WTC11 (cell line): ENCODE measurements around the gene BORCS6. TPM values are rescaled to one million over a fixed set of nuclear protein-coding genes. Genes with fewer than 3 reads are reported as not detected.

Experiments used
- ATAC-seq: fragments of 200-7000 bp; cut with Tn5 transposase; 2 replicates; pipeline ENCODE4 v1.10.0; 2021; ENCODE audit warnings: mild to moderate bottlenecking, moderate library complexity
- CTCF ChIA-PET: fragments of 300-600 bp; sonication (Branson Sonifier 250); formaldehyde crosslinking; loops from one replicate; lab custom pipeline; 2021; ENCODE audit warnings: antibody characterized with exemption; lab: Charles Lee
- POLR2A ChIA-PET: fragments of 350-600 bp; sonication (Branson Sonifier 250); formaldehyde crosslinking; loops from one replicate; lab custom pipeline; 2021; ENCODE audit warnings: antibody characterized with exemption; lab: Charles Lee
- DNase-seq: peaks from one replicate; pipeline ENCODE4 v3.0.0; 2021; ENCODE audit warnings: low spot score
- H3K27ac Mint-ChIP-seq: 2 replicates; pipeline ENCODE4 v1.8.0; 2021; ENCODE audit warnings: mixed read lengths
- H3K27me3 Mint-ChIP-seq: 2 replicates; pipeline ENCODE4 v1.8.0; 2021; ENCODE audit warnings: low read depth, mild to moderate bottlenecking, moderate library complexity, mixed read lengths
- H3K36me3 Mint-ChIP-seq: 2 replicates; pipeline ENCODE4 v1.8.0; 2021; ENCODE audit warnings: mixed read lengths
- H3K4me1 Mint-ChIP-seq: 2 replicates; pipeline ENCODE4 v1.8.0; 2022; ENCODE audit warnings: mixed read lengths
- H3K4me3 Mint-ChIP-seq: 2 replicates; pipeline ENCODE4 v1.8.0; 2021; ENCODE audit warnings: mild to moderate bottlenecking, moderate library complexity, mixed read lengths
- H3K9me3 Mint-ChIP-seq: 2 replicates; pipeline ENCODE4 v1.8.0; 2021; ENCODE audit warnings: mixed read lengths
- CREM ChIP-seq: sonication (generic); formaldehyde crosslinking; IDR thresholded peaks from 2 replicates; pipeline ENCODE4 v1.8.1; 2022; ENCODE audit warnings: mild to moderate bottlenecking, missing genetic modification reagents, moderate library complexity
- FOXP1 ChIP-seq: sonication (generic); formaldehyde crosslinking; IDR thresholded peaks from 2 replicates; pipeline ENCODE4 v1.8.0; 2022; ENCODE audit warnings: missing genetic modification reagents, mild to moderate bottlenecking, moderate library complexity, borderline replicate concordance
- GTF2I ChIP-seq: fragments of 250-450 bp; sonication (Bioruptor Pico); conservative IDR thresholded peaks from 2 replicates; pipeline ENCODE4 v1.4.0; 2021; ENCODE audit warnings: mild to moderate bottlenecking
- IRF2 ChIP-seq: sonication (generic); formaldehyde crosslinking; IDR thresholded peaks from 2 replicates; pipeline ENCODE4 v1.8.0; 2022; ENCODE audit warnings: low read depth, missing genetic modification reagents, borderline replicate concordance
- JAZF1 ChIP-seq: fragments of 250-450 bp; sonication (Bioruptor Pico); IDR thresholded peaks from 2 replicates; pipeline ENCODE4 v1.9.0; 2021; ENCODE audit warnings: moderate library complexity, mild to moderate bottlenecking, inconsistent platforms
- PRRX2 ChIP-seq: fragments of 250-450 bp; sonication (Bioruptor Pico); IDR thresholded peaks from 2 replicates; pipeline ENCODE4 v1.8.0; 2021; ENCODE audit warnings: mild to moderate bottlenecking
- ZNF232 ChIP-seq: sonication (generic); formaldehyde crosslinking; IDR thresholded peaks from 2 replicates; pipeline ENCODE4 v1.8.0; 2022; ENCODE audit warnings: mild to moderate bottlenecking, missing genetic modification reagents
- ZNF423 ChIP-seq: fragments of 250-450 bp; sonication (Bioruptor Pico); IDR thresholded peaks from 2 replicates; pipeline ENCODE4 v2.1.2; 2022; ENCODE audit warnings: mild to moderate bottlenecking, moderate library complexity
- total RNA-seq: library from RNA; stranded (reverse); gene quantifications from 3 replicates; pipeline ENCODE4 v1.2.3, GENCODE V29; 2021
- TF ChIP-seq, protein P1 (sequence below): sonication (generic); formaldehyde crosslinking; IDR thresholded peaks from 2 replicates; pipeline ENCODE4 v1.8.1; 2023; ENCODE audit warnings: mild to moderate bottlenecking, moderate library complexity, missing genetic modification reagents
- TF ChIP-seq, protein P2 (sequence below): sonication (generic); formaldehyde crosslinking; IDR thresholded peaks from 2 replicates; pipeline ENCODE4 v1.8.1; 2022; ENCODE audit warnings: missing genetic modification reagents, borderline replicate concordance
- TF ChIP-seq, protein P3 (sequence below): sonication (generic); formaldehyde crosslinking; IDR thresholded peaks from 2 replicates; pipeline ENCODE4 v1.8.1; 2022; ENCODE audit warnings: mild to moderate bottlenecking, moderate library complexity, missing genetic modification reagents
- TF ChIP-seq, protein P4 (sequence below): fragments of 250-450 bp; sonication (Bioruptor Pico); IDR thresholded peaks from 2 replicates; pipeline ENCODE4 v1.9.0; 2021; ENCODE audit warnings: mild to moderate bottlenecking
- TF ChIP-seq, protein P5 (sequence below): sonication (generic); formaldehyde crosslinking; IDR thresholded peaks from 2 replicates; pipeline ENCODE4 v1.8.1; 2022; ENCODE audit warnings: mild to moderate bottlenecking, missing genetic modification reagents, moderate library complexity, borderline replicate concordance
- TF ChIP-seq, protein P6 (sequence below): sonication (generic); formaldehyde crosslinking; IDR thresholded peaks from 2 replicates; pipeline ENCODE4 v1.8.0; 2022; ENCODE audit warnings: mild to moderate bottlenecking, missing genetic modification reagents
- TF ChIP-seq, protein P7 (sequence below): sonication (generic); formaldehyde crosslinking; IDR thresholded peaks from 2 replicates; pipeline ENCODE4 v1.8.0; 2022; ENCODE audit warnings: mild to moderate bottlenecking, missing genetic modification reagents
- TF ChIP-seq, protein P8 (sequence below): sonication (generic); formaldehyde crosslinking; conservative IDR thresholded peaks from 2 replicates; pipeline ENCODE4 v1.8.1; 2023; ENCODE audit warnings: mild to moderate bottlenecking, low read depth, missing genetic modification reagents, moderate library complexity
- TF ChIP-seq, protein P9 (sequence below): fragments of 250-450 bp; sonication (Bioruptor Pico); conservative IDR thresholded peaks from 2 replicates; pipeline ENCODE4 v1.9.0; 2021; ENCODE audit warnings: mild to moderate bottlenecking

Gene BORCS6
- total RNA-seq, 1 experiment from 2014 or later: 5.6 TPM

DNA sequence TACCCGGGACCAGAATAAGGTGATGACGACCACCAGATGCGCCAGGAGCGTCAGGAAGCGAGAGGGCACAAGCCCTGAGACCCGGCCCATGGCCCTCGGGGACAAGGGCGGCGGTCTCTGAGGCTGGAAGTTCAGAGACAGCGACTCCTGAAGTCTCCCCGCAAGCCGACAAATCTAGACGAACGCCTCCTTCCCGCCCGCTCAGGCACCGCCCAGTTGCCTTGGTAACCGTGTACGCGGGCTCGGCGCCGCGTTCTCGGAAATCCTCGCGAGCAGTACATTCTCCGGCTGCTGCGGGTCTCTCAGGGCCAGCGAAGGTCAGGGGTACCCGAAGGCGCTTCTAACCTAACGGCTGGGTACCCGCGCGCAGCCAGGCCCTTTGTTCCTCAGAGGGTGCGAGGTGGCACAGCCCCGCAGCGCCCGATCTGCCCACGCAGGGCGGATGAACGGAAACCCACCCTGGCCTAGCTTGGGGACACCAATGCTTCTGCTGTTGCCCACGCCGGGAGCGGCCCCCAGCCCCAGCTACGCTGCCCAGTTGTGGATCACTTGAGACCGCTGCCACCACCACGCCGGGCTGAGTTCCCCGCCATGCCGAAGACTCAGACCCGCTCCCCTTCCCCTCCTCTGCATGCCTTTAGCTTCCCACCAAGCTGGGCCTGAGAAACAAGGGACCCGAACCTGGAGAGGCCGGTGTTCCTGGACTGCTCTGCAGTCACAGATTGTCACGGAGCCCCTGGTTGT, 13.6 kb downstream of the BORCS6 start, which contains the start of gene TMEM107 (continued):
- TF ChIP-seq, protein P1, sequence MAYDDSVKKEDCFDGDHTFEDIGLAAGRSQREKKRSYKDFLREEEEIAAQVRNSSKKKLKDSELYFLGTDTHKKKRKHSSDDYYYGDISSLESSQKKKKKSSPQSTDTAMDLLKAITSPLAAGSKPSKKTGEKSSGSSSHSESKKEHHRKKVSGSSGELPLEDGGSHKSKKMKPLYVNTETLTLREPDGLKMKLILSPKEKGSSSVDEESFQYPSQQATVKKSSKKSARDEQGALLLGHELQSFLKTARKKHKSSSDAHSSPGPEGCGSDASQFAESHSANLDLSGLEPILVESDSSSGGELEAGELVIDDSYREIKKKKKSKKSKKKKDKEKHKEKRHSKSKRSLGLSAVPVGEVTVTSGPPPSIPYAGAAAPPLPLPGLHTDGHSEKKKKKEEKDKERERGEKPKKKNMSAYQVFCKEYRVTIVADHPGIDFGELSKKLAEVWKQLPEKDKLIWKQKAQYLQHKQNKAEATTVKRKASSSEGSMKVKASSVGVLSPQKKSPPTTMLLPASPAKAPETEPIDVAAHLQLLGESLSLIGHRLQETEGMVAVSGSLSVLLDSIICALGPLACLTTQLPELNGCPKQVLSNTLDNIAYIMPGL (CRISPR knock-in tag): peak; percentile 34; the same call in 1 of the 2 replicates
- TF ChIP-seq, protein P2, sequence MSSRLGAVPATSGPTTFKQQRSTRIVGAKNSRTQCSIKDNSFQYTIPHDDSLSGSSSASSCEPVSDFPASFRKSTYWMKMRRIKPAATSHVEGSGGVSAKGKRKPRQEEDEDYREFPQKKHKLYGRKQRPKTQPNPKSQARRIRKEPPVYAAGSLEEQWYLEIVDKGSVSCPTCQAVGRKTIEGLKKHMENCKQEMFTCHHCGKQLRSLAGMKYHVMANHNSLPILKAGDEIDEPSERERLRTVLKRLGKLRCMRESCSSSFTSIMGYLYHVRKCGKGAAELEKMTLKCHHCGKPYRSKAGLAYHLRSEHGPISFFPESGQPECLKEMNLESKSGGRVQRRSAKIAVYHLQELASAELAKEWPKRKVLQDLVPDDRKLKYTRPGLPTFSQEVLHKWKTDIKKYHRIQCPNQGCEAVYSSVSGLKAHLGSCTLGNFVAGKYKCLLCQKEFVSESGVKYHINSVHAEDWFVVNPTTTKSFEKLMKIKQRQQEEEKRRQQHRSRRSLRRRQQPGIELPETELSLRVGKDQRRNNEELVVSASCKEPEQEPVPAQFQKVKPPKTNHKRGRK (CRISPR knock-in tag): no peak
- TF ChIP-seq, protein P3, sequence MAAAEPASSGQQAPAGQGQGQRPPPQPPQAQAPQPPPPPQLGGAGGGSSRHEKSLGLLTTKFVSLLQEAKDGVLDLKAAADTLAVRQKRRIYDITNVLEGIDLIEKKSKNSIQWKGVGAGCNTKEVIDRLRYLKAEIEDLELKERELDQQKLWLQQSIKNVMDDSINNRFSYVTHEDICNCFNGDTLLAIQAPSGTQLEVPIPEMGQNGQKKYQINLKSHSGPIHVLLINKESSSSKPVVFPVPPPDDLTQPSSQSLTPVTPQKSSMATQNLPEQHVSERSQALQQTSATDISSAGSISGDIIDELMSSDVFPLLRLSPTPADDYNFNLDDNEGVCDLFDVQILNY (CRISPR knock-in tag): peak; percentile 90; the same call in 1 of the 2 replicates
- TF ChIP-seq FOXP1 (peak; percentile 18; the same call in 1 of the 2 replicates), ZNF232 (CRISPR knock-in tag) (no peak), JAZF1 (CRISPR knock-in tag) (no peak)
- TF ChIP-seq, protein P4, sequence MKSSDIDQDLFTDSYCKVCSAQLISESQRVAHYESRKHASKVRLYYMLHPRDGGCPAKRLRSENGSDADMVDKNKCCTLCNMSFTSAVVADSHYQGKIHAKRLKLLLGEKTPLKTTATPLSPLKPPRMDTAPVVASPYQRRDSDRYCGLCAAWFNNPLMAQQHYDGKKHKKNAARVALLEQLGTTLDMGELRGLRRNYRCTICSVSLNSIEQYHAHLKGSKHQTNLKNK: no peak

DNA sequence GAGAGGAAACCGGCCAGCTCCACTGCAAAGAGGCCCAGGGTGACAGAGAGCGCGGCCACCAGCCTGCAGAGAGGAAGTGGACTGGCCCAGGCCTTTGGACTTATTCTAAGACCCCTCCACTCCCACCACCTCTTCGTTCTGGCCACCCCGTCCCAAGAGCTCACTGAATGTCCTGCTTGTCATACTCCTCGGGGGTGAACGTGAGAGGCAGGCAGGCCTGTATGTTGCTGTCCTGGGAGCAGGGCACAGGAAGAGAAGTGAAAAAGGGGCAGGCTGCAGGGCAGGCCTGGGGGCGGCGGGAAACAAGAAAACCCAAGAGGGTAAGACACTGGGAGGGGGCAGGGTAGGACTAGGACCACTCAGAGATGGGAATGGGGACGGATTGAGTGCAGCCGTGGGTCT, 14.2 kb downstream of the BORCS6 start:
- Mint-ChIP-seq H3K27me3 (no peaks in the 10 kb centered on the region), H3K4me3 (peak overlapping the region; percentile 85), H3K9me3 (no peaks in the 10 kb centered on the region), H3K36me3 (no peaks in the 10 kb centered on the region), H3K4me1 (peaks cover 31% of the 10 kb centered on the region), H3K27ac (peak overlapping the region; percentile 91)
- DNase-seq: no peak
- POLR2A ChIA-PET: interaction anchor here (1.2 kb wide), 1 partner anchor 17 kb away, joined by 3 read pairs; no protein-coding TSS in a partner anchor
- no peak for TF ChIP-seq CREM (CRISPR knock-in tag)
- TF ChIP-seq ZNF423: no peak
- CTCF ChIA-PET: interaction anchor here (0.6 to 1.3 kb wide), 2 partner anchors 12 to 66 kb away, joined by 3 read pairs; no protein-coding TSS in a partner anchor
- peak; percentile 9 for ATAC-seq

DNA sequence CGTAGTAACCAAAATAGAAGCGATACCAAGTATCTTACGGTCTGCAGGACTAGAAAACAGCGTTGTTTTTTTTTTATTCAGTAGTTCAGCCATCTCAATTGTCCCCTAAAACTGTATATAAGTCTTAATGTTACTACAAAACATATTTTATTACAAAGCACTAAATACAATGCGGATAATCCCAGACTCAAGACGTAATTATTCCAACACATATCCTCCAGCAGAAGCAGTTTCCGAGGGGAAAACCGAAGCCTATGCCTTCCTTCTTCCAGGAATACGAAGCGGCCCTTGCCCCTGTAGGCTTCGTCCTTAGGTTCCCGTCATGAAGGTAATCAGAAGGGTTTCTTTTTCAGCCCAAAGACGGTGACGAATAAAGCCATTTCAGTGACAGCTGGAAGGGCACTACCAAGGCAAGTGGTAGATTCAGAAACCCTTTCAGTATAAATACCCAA, 16.1 kb downstream of the BORCS6 start:
- DNase-seq (no peak), ATAC-seq (peak; percentile 3)
- ChIA-PET CTCF (interaction anchor here (1.0 to 2.0 kb wide), 4 partner anchors 10 to 114 kb away, joined by 3 to 6 read pairs (median 4); no protein-coding TSS in a partner anchor), POLR2A (interaction anchor here (0.8 to 1.9 kb wide), 13 partner anchors 10 to 95 kb away, joined by 3 to 39 read pairs (median 4); partner anchors contain the start of gene PER1)
- H3K36me3 Mint-ChIP-seq: no peaks in the 10 kb centered on the region
- H3K9me3 Mint-ChIP-seq: no peaks in the 10 kb centered on the region
- peak overlapping the region; percentile 85 for H3K4me3 Mint-ChIP-seq
- H3K27ac Mint-ChIP-seq: peak overlapping the region; percentile 100
- H3K27me3 Mint-ChIP-seq: no peaks in the 10 kb centered on the region
- H3K4me1 Mint-ChIP-seq: peaks cover 31% of the 10 kb centered on the region
- TF ChIP-seq, protein P5, sequence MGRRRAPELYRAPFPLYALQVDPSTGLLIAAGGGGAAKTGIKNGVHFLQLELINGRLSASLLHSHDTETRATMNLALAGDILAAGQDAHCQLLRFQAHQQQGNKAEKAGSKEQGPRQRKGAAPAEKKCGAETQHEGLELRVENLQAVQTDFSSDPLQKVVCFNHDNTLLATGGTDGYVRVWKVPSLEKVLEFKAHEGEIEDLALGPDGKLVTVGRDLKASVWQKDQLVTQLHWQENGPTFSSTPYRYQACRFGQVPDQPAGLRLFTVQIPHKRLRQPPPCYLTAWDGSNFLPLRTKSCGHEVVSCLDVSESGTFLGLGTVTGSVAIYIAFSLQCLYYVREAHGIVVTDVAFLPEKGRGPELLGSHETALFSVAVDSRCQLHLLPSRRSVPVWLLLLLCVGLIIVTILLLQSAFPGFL (CRISPR knock-in tag): no peak
- no peak for TF ChIP-seq PRRX2 (CRISPR knock-in tag)
- TF ChIP-seq, protein P6, sequence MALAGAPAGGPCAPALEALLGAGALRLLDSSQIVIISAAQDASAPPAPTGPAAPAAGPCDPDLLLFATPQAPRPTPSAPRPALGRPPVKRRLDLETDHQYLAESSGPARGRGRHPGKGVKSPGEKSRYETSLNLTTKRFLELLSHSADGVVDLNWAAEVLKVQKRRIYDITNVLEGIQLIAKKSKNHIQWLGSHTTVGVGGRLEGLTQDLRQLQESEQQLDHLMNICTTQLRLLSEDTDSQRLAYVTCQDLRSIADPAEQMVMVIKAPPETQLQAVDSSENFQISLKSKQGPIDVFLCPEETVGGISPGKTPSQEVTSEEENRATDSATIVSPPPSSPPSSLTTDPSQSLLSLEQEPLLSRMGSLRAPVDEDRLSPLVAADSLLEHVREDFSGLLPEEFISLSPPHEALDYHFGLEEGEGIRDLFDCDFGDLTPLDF (CRISPR knock-in tag): no peak
- TF ChIP-seq IRF2 (CRISPR knock-in tag): no peak
- TF ChIP-seq, protein P7, sequence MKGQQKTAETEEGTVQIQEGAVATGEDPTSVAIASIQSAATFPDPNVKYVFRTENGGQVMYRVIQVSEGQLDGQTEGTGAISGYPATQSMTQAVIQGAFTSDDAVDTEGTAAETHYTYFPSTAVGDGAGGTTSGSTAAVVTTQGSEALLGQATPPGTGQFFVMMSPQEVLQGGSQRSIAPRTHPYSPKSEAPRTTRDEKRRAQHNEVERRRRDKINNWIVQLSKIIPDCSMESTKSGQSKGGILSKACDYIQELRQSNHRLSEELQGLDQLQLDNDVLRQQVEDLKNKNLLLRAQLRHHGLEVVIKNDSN: no peak
- TF ChIP-seq GTF2I (CRISPR knock-in tag): no peak
- TF ChIP-seq, protein P8, sequence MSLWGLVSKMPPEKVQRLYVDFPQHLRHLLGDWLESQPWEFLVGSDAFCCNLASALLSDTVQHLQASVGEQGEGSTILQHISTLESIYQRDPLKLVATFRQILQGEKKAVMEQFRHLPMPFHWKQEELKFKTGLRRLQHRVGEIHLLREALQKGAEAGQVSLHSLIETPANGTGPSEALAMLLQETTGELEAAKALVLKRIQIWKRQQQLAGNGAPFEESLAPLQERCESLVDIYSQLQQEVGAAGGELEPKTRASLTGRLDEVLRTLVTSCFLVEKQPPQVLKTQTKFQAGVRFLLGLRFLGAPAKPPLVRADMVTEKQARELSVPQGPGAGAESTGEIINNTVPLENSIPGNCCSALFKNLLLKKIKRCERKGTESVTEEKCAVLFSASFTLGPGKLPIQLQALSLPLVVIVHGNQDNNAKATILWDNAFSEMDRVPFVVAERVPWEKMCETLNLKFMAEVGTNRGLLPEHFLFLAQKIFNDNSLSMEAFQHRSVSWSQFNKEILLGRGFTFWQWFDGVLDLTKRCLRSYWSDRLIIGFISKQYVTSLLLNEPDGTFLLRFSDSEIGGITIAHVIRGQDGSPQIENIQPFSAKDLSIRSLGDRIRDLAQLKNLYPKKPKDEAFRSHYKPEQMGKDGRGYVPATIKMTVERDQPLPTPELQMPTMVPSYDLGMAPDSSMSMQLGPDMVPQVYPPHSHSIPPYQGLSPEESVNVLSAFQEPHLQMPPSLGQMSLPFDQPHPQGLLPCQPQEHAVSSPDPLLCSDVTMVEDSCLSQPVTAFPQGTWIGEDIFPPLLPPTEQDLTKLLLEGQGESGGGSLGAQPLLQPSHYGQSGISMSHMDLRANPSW (CRISPR knock-in tag): no peak
- TF ChIP-seq, protein P9, sequence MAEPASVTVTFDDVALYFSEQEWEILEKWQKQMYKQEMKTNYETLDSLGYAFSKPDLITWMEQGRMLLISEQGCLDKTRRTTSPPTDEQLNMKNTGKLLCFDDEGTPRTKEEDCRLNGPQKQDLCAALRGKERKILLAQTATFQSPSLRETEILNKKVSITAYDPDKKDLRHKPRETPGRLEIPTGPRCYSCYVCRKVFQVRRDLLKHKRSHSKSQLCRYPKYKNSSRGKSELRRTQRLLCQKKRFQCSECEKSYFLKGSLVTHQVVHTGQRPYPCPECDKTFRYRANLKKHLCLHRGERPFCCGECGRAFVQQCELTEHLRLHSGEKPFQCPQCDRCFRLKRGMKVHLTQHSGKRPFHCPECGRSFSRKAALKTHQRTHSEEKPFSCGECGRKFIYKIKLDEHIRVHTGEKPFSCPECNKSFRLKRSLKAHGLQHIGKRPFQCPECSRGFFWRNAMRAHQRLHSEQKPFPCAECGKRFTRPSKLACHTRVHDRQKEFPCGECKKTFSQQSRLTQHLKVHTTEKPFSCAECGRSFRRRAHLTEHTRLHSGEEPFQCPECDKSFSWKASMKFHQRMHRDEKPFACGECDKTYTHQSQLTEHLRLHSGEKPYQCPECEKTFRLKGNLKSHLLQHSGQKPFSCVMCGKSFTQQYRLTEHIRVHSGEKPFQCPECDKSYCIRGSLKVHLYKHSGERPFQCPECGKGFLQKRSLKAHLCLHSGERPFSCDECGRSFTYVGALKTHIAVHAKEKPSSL (CRISPR knock-in tag): no peak
